HepG2 (cell line): ENCODE data around the gene PYGB. TPM values are rescaled to one million over a fixed set of nuclear protein-coding genes. Genes with fewer than 3 reads are reported as not detected.

Experiments used
- ATAC-seq: fragments of 200-7000 bp; cut with Tn5 transposase; 3 replicates; pipeline ENCODE4 v1.9.1; 2020; ENCODE audit warnings: mild to moderate bottlenecking, moderate library complexity
- BruUV-seq: library from RNA; stranded (reverse); fragments of 400-500 nt; replicated peaks from 2 replicates; lab custom pipeline; 2021; lab: Mats Ljungman, UMichigan
- CTCF ChIA-PET: fragments of 300-600 bp; formaldehyde crosslinking; extraction: SDS; loops from one replicate; lab custom pipeline; 2021; ENCODE audit warnings: low total read pairs, inconsistent platforms, low intra/inter-chr PET ratio; lab: Yijun Ruan, JAX
- POLR2A ChIA-PET: fragments of 350-600 bp; sonication (Branson Sonifier 250); formaldehyde crosslinking; loops from one replicate; lab custom pipeline; 2020; ENCODE audit warnings: antibody characterized with exemption, inconsistent platforms; lab: Yijun Ruan, JAX
- DNase-seq: peaks from one replicate; pipeline ENCODE4 v3.0.0-alpha.2; 2015; ENCODE audit warnings: low spot score
- FAIRE-seq: peaks from 3 replicates; lab custom pipeline; 2011; peaks lifted over from hg19 to GRCh38; lab: Jason Lieb, UNC
- H2AFZ ChIP-seq: one replicate; pipeline ENCODE4 v1.6.1; 2011; ENCODE audit warnings: low read length, inconsistent platforms
- H3K27ac ChIP-seq: fragments of 300-600 bp; 3 replicates; pipeline ENCODE4 v1.8.0; 2011; ENCODE audit warnings: mixed run types, mild to moderate bottlenecking, mixed read lengths, low read length, inconsistent platforms; ENCODE audit not compliant: insufficient read depth; ENCODE audit errors: extremely low read length
- H3K27me3 ChIP-seq, 2 experiments: fragments of 200-600 bp in 1 of 2; 2 replicates in 1 of 2; 3 replicates in 1 of 2; pipeline versions ENCODE4 v1.6.0 to v1.8.0; 2011; ENCODE audit warnings: low read length in 2 of 2, mild to moderate bottlenecking in 2 of 2, moderate library complexity in 2 of 2, inconsistent platforms in 1 of 2; ENCODE audit not compliant: insufficient read depth in 2 of 2, control insufficient read depth in 1 of 2
- H3K36me3 ChIP-seq, 2 experiments: fragments of 200-600 bp in 1 of 2; replicated peaks in 1 of 2; 2 replicates in 1 of 2; 3 replicates in 1 of 2; pipeline versions ENCODE4 v1.5.1 to v1.8.0; 2011; ENCODE audit warnings: low read length in 2 of 2, inconsistent platforms in 1 of 2; ENCODE audit not compliant: insufficient read depth in 2 of 2, control insufficient read depth in 1 of 2
- H3K4me1 ChIP-seq: 2 replicates; pipeline ENCODE4 v1.5.1; 2012; ENCODE audit warnings: low read length, inconsistent platforms; ENCODE audit not compliant: insufficient read depth
- H3K4me2 ChIP-seq: 2 replicates; pipeline ENCODE4 v1.6.0; 2011; ENCODE audit warnings: low read depth, low read length, inconsistent platforms
- H3K4me3 ChIP-seq, 3 experiments: fragments of 200-600 bp in 1 of 3; sonication (generic), shearing (Covaris generic) in 1 of 3; replicated peaks in 1 of 3; 2 replicates each; pipeline ENCODE4 v1.5.1; 2011 to 2016; ENCODE audit warnings: low read length in 3 of 3, inconsistent platforms in 2 of 3, low read depth in 2 of 3, mild to moderate bottlenecking in 2 of 3, control low read depth in 1 of 3, mixed read lengths in 1 of 3; ENCODE audit not compliant: insufficient read depth in 1 of 3
- H3K79me2 ChIP-seq: one replicate; pipeline ENCODE4 v1.6.1; 2011; ENCODE audit warnings: low read length, inconsistent platforms; ENCODE audit not compliant: insufficient read depth
- H3K9ac ChIP-seq: 2 replicates; pipeline ENCODE4 v1.6.0; 2011; ENCODE audit warnings: mild to moderate bottlenecking, low read depth, low read length, inconsistent platforms; ENCODE audit not compliant: insufficient read depth
- H3K9me3 ChIP-seq: 2 replicates; pipeline ENCODE4 v1.5.1; 2012; ENCODE audit warnings: mild to moderate bottlenecking, low read length
- H4K20me1 ChIP-seq: 2 replicates; pipeline ENCODE4 v1.6.0; 2011; ENCODE audit warnings: inconsistent platforms, mild to moderate bottlenecking, low read length, moderate library complexity; ENCODE audit not compliant: insufficient read depth
- CBX5 ChIP-seq: sonication (generic); formaldehyde crosslinking; IDR thresholded peaks from 2 replicates; pipeline ENCODE4 v1.4.0; 2020; ENCODE audit warnings: missing genetic modification reagents, borderline replicate concordance
- ELF1 ChIP-seq: sonication (generic); formaldehyde crosslinking; IDR thresholded peaks from 2 replicates; pipeline ENCODE4 v1.4.0; 2020; ENCODE audit warnings: missing genetic modification reagents
- FOXC1 ChIP-seq: sonication (generic); formaldehyde crosslinking; IDR thresholded peaks from 2 replicates; pipeline ENCODE4 v1.8.0; 2022; ENCODE audit warnings: mild to moderate bottlenecking, missing genetic modification reagents, borderline replicate concordance
- HOXA9 ChIP-seq: sonication (generic); formaldehyde crosslinking; IDR thresholded peaks from 2 replicates; pipeline ENCODE4 v1.8.1; 2022; ENCODE audit warnings: missing genetic modification reagents, mild to moderate bottlenecking, moderate library complexity, borderline replicate concordance
- KAT7 ChIP-seq: IDR thresholded peaks from 2 replicates; pipeline ENCODE4 v1.6.1; 2018; ENCODE audit warnings: borderline replicate concordance, missing compliant biosample characterization
- NR2F6 ChIP-seq, 2 experiments: IDR thresholded peaks; 2 replicates each; pipeline ENCODE4 v1.6.1; 2016; ENCODE audit warnings: antibody characterized with exemption in 1 of 2, mild to moderate bottlenecking in 1 of 2
- RCOR2 ChIP-seq: IDR thresholded peaks from 2 replicates; pipeline ENCODE4 v1.6.1; 2016; ENCODE audit warnings: missing biosample characterization, missing genetic modification reagents
- SRSF9 ChIP-seq: fragments of 200-400 bp; formaldehyde crosslinking; IDR thresholded peaks from 2 replicates; pipeline ENCODE4 v1.6.1; 2018; ENCODE audit warnings: borderline replicate concordance, mild to moderate bottlenecking, low read depth, low read length; ENCODE audit not compliant: insufficient read depth, poor library complexity, severe bottlenecking
- TRAFD1 ChIP-seq: sonication (generic); formaldehyde crosslinking; IDR thresholded peaks from 2 replicates; pipeline ENCODE4 v1.5.1; 2020; ENCODE audit warnings: missing genetic modification reagents, mild to moderate bottlenecking, borderline replicate concordance
- ZBTB33 ChIP-seq: sonication (generic); formaldehyde crosslinking; IDR thresholded peaks from 2 replicates; pipeline ENCODE4 v1.4.0; 2020; ENCODE audit warnings: missing genetic modification reagents
- ZFP1 ChIP-seq: IDR thresholded peaks from 2 replicates; pipeline ENCODE4 v1.6.1; 2016
- ZNF234 ChIP-seq: sonication (generic); formaldehyde crosslinking; conservative IDR thresholded peaks from 2 replicates; pipeline ENCODE4 v1.5.1; 2020; ENCODE audit warnings: mild to moderate bottlenecking, missing genetic modification reagents
- ZNF747 ChIP-seq: sonication (generic); formaldehyde crosslinking; IDR thresholded peaks from 2 replicates; pipeline ENCODE4 v1.8.1; 2023; ENCODE audit warnings: missing genetic modification reagents, mild to moderate bottlenecking, borderline replicate concordance
- WGBS: methylation state at CpG from one replicate; pipeline ENCODE4 v1.1.6; 2017; ENCODE audit warnings: low lambda C conversion rate; 5-methylcytosine and 5-hydroxymethylcytosine counted together
- in situ Hi-C: cut with HindIII; loops from 2 replicates; pipeline ENCODE4 v1.10.0; 2017; ENCODE audit warnings: low pct_unique_long_range_greater_than_20kb; ENCODE audit not compliant: extremely low pct_ligation_motif_present
- intact Hi-C: fragments of 100-400 bp; cut with micrococcal nuclease; formaldehyde crosslinking; loops from one replicate; pipeline ENCODE4 v1.10.0; 2022; ENCODE audit not compliant: unreplicated experiment
- polyA plus RNA-seq, 8 experiments: library from polyadenylated mRNA; depleted of rRNA in 3 of 8; stranded (reverse) in 7 of 8; unstranded in 1 of 8; fragments of >200 nt; fragmentation: Illumina TruSeq in 4 of 8; extraction: Trizol in 4 of 8; gene quantifications; 2 replicates each; pipeline versions ENCODE4 v1.2.1 to v1.2.3, GENCODE V29; 2011 to 2016; ENCODE audit warnings: low read depth in 4 of 8, missing spikeins in 1 of 8, mixed read lengths in 1 of 8; ENCODE audit not compliant: insufficient read depth in 1 of 8
- total RNA-seq, 5 experiments: library from RNA; depleted of rRNA; stranded (reverse); fragments of >200 nt; fragmentation: Illumina TruSeq; extraction: Trizol; gene quantifications; 2 replicates each; pipeline ENCODE4 v1.2.3, GENCODE V29; 2016; ENCODE audit warnings: low read depth in 1 of 5
- TF ChIP-seq, protein P1 (sequence below): sonication (generic); formaldehyde crosslinking; IDR thresholded peaks from 2 replicates; pipeline ENCODE4 v1.5.1; 2020; ENCODE audit warnings: missing genetic modification reagents, mild to moderate bottlenecking, borderline replicate concordance
- TF ChIP-seq, protein P2 (sequence below): sonication (generic); formaldehyde crosslinking; IDR thresholded peaks from 2 replicates; pipeline ENCODE4 v1.4.0; 2020; ENCODE audit warnings: missing genetic modification reagents

PYGB gene
- total and polyA plus RNA-seq, 2 of the 13 experiments (the other 11 are each of a cell fraction or from before 2014, with no cell fraction given): 24.2 to 86.3 TPM

- BruUV-seq: no TSS peak
- WGBS: 4% methylated on average over 6 of the region's 6 CpGs
- POLR2A ChIA-PET: interaction anchor here (3.6 kb wide), 2 partner anchors 11 to 24 kb away, joined by 67 to 72 read pairs; no protein-coding TSS in a partner anchor
- Histone ChIP-seq H3K9ac (peak overlapping the region; percentile 77), H4K20me1 (no peaks in the 10 kb centered on the region), H3K79me2 (peaks cover 42% of the 10 kb centered on the region), H3K4me3 (peak overlapping the region; percentile 69 to 93 (median 93)), H3K9me3 (no peaks in the 10 kb centered on the region), H3K27me3 (peaks cover 0 to 9% of the 10 kb centered on the region in 2 experiments; a peak in 1 of 5 replicates), H2AFZ (no peak overlapping the region), H3K4me1 (peaks cover 55% of the 10 kb centered on the region), H3K27ac (peak overlapping the region; percentile 75), H3K36me3 (0 out of 5 replicates have a peak, but pooled peaks cover 0 to 4% of the 10 kb centered on the region in 2 experiments), H3K4me2 (peak overlapping the region; percentile 87)
- FAIRE-seq: no peak
- CTCF ChIA-PET: interaction anchor here (2.6 kb wide), 1 partner anchor 26 kb away, joined by 11 read pairs; no protein-coding TSS in a partner anchor
- in situ Hi-C loops (no loop called here), intact Hi-C loops (no loop called here)
- DNase-seq: no peak
- no peak for ATAC-seq
- TF ChIP-seq ZBTB33 (CRISPR knock-in tag) (no peak), NR2F6 (IDR thresholded peaks at IDR 0.05) (no peak), NR2F6 (CRISPR knock-in tag; IDR thresholded peaks at IDR 0.05) (no peak), KAT7 (CRISPR knock-in tag) (0 out of 2 replicates have a peak, but pooled peaks have one; percentile 7), CBX5 (CRISPR knock-in tag) (0 out of 2 replicates have a peak, but pooled peaks have one; percentile 20), ELF1 (peak; percentile 26; the same call in 1 of the 2 replicates), ZNF234 (CRISPR knock-in tag) (no peak), ZFP1 (CRISPR knock-in tag) (no peak), FOXC1 (no peak), SRSF9 (no peak), ZNF747 (0 out of 2 replicates have a peak, but pooled peaks have one; percentile 56), RCOR2 (CRISPR knock-in tag) (no peak), TRAFD1 (CRISPR knock-in tag) (no peak), HOXA9 (CRISPR knock-in tag) (no peak)
- TF ChIP-seq, protein P1, sequence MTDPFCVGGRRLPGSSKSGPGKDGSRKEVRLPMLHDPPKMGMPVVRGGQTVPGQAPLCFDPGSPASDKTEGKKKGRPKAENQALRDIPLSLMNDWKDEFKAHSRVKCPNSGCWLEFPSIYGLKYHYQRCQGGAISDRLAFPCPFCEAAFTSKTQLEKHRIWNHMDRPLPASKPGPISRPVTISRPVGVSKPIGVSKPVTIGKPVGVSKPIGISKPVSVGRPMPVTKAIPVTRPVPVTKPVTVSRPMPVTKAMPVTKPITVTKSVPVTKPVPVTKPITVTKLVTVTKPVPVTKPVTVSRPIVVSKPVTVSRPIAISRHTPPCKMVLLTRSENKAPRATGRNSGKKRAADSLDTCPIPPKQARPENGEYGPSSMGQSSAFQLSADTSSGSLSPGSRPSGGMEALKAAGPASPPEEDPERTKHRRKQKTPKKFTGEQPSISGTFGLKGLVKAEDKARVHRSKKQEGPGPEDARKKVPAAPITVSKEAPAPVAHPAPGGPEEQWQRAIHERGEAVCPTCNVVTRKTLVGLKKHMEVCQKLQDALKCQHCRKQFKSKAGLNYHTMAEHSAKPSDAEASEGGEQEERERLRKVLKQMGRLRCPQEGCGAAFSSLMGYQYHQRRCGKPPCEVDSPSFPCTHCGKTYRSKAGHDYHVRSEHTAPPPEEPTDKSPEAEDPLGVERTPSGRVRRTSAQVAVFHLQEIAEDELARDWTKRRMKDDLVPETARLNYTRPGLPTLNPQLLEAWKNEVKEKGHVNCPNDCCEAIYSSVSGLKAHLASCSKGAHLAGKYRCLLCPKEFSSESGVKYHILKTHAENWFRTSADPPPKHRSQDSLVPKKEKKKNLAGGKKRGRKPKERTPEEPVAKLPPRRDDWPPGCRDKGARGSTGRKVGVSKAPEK (CRISPR knock-in tag): no peak
- TF ChIP-seq, protein P2, sequence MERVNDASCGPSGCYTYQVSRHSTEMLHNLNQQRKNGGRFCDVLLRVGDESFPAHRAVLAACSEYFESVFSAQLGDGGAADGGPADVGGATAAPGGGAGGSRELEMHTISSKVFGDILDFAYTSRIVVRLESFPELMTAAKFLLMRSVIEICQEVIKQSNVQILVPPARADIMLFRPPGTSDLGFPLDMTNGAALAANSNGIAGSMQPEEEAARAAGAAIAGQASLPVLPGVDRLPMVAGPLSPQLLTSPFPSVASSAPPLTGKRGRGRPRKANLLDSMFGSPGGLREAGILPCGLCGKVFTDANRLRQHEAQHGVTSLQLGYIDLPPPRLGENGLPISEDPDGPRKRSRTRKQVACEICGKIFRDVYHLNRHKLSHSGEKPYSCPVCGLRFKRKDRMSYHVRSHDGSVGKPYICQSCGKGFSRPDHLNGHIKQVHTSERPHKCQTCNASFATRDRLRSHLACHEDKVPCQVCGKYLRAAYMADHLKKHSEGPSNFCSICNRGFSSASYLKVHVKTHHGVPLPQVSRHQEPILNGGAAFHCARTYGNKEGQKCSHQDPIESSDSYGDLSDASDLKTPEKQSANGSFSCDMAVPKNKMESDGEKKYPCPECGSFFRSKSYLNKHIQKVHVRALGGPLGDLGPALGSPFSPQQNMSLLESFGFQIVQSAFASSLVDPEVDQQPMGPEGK (CRISPR knock-in tag): peak; percentile 24; the same call in 1 of the 2 replicates
These were observed 894 bp downstream of the PYGB start for GRCh38 chr20:25248786-25249172.
